ENCODE results near the gene FLNB. TPM values are rescaled to one million over a fixed set of nuclear protein-coding genes. Genes with fewer than 3 reads are reported as not detected.

The FLNB gene
- total RNA-seq, 1 experiment from 2014 or later = 580 TPM

- no TSS peak for BruUV-seq (replicated peaks)
- no peaks in the 10 kb centered on the region for H3K9me3 Mint-ChIP-seq (ENCODE audit: unreplicated experiment)
- H3K4me1 Mint-ChIP-seq (ENCODE audit: insufficient read depth, unreplicated experiment) = peaks cover 11% of the 10 kb centered on the region
- DNase-seq (ENCODE audit: unreplicated experiment) = no peak
- H3K27me3 Mint-ChIP-seq (ENCODE audit: insufficient read depth, unreplicated experiment) = no peaks in the 10 kb centered on the region
- H3K27ac Mint-ChIP-seq (ENCODE audit: low read depth, unreplicated experiment) = peak overlapping the region; percentile 16
- ChIA-PET CTCF (interaction anchor here (0.6 to 1.8 kb wide), 4 partner anchors 9 to 79 kb away, joined by 3 to 5 read pairs (median 4); no protein-coding TSS in a partner anchor), POLR2A (interaction anchor here (0.6 kb wide), 1 partner anchor 107 kb away, joined by 3 read pairs; no protein-coding TSS in a partner anchor)
- intact Hi-C loops (cut with micrococcal nuclease) = no loop called here
- TF ChIP-seq CTCF (IDR thresholded peaks at IDR 0.05; ENCODE audit: unreplicated experiment) = no peak
- no peak overlapping the region for H3K4me3 Mint-ChIP-seq (ENCODE audit: unreplicated experiment)
- peaks cover 90% of the 10 kb centered on the region for H3K36me3 Mint-ChIP-seq (ENCODE audit: insufficient read depth, unreplicated experiment)
Measured at GRCh38 chr3:58098531-58098930, 90.3 kb downstream of the FLNB start.

GRCh38 chr3:58099865-58100264, 91.6 kb downstream of the FLNB start:
- Mint-ChIP-seq H3K4me1 (ENCODE audit: insufficient read depth, unreplicated experiment) (peaks cover 6% of the 10 kb centered on the region), H3K27me3 (ENCODE audit: insufficient read depth, unreplicated experiment) (no peaks in the 10 kb centered on the region), H3K9me3 (ENCODE audit: unreplicated experiment) (no peaks in the 10 kb centered on the region), H3K36me3 (ENCODE audit: insufficient read depth, unreplicated experiment) (peaks cover 99% of the 10 kb centered on the region), H3K4me3 (ENCODE audit: unreplicated experiment) (no peak overlapping the region), H3K27ac (ENCODE audit: low read depth, unreplicated experiment) (peak overlapping the region; percentile 21)
- BruUV-seq (replicated peaks) = no TSS peak
- intact Hi-C loops (cut with micrococcal nuclease) = no loop called here
- ChIA-PET POLR2A (no interaction called here), CTCF (interaction anchor here (1.5 kb wide), 1 partner anchor 234 kb away, joined by 4 read pairs; no protein-coding TSS in a partner anchor)
- DNase-seq (ENCODE audit: unreplicated experiment) = no peak
- TF ChIP-seq CTCF (IDR thresholded peaks at IDR 0.05; ENCODE audit: unreplicated experiment) = no peak

- no peak for TF ChIP-seq CTCF (IDR thresholded peaks at IDR 0.05; ENCODE audit: unreplicated experiment)
- no peak overlapping the region for H3K4me3 Mint-ChIP-seq (ENCODE audit: unreplicated experiment)
- no peak overlapping the region for H3K27ac Mint-ChIP-seq (ENCODE audit: low read depth, unreplicated experiment)
- H3K4me1 Mint-ChIP-seq (ENCODE audit: insufficient read depth, unreplicated experiment) = no peaks in the 10 kb centered on the region
- H3K36me3 Mint-ChIP-seq (ENCODE audit: insufficient read depth, unreplicated experiment) = peaks cover 99% of the 10 kb centered on the region
- no peak for DNase-seq (ENCODE audit: unreplicated experiment)
- ChIA-PET CTCF (interaction anchor here (1.0 to 2.0 kb wide), 2 partner anchors 35 to 94 kb away, joined by 3 to 6 read pairs; partner anchors contain the start of gene FLNB), POLR2A (interaction anchor here (0.6 kb wide), 1 partner anchor 94 kb away, joined by 3 read pairs; no protein-coding TSS in a partner anchor)
- no peaks in the 10 kb centered on the region for H3K9me3 Mint-ChIP-seq (ENCODE audit: unreplicated experiment)
- no peaks in the 10 kb centered on the region for H3K27me3 Mint-ChIP-seq (ENCODE audit: insufficient read depth, unreplicated experiment)
- intact Hi-C loops (cut with micrococcal nuclease) = no loop called here
- BruUV-seq (replicated peaks) = no TSS peak
Measured at GRCh38 chr3:58101499-58102389, 93.5 kb downstream of the FLNB start.

- no TSS peak for BruUV-seq (replicated peaks)
- TF ChIP-seq CTCF (IDR thresholded peaks at IDR 0.05; ENCODE audit: unreplicated experiment) = no peak
- POLR2A ChIA-PET = interaction anchor here (0.6 kb wide), 1 partner anchor 95 kb away, joined by 3 read pairs; no protein-coding TSS in a partner anchor
- H3K4me1 Mint-ChIP-seq (ENCODE audit: insufficient read depth, unreplicated experiment) = no peaks in the 10 kb centered on the region
- intact Hi-C loops (cut with micrococcal nuclease) = no loop called here
- no peak for DNase-seq (ENCODE audit: unreplicated experiment)
- H3K27ac Mint-ChIP-seq (ENCODE audit: low read depth, unreplicated experiment) = no peak overlapping the region
- H3K27me3 Mint-ChIP-seq (ENCODE audit: insufficient read depth, unreplicated experiment) = no peaks in the 10 kb centered on the region
- peaks cover 99% of the 10 kb centered on the region for H3K36me3 Mint-ChIP-seq (ENCODE audit: insufficient read depth, unreplicated experiment)
- no peaks in the 10 kb centered on the region for H3K9me3 Mint-ChIP-seq (ENCODE audit: unreplicated experiment)
- CTCF ChIA-PET = interaction anchor here (1.0 to 2.0 kb wide), 2 partner anchors 34 to 95 kb away, joined by 3 to 6 read pairs; partner anchors contain the start of gene FLNB
- no peak overlapping the region for H3K4me3 Mint-ChIP-seq (ENCODE audit: unreplicated experiment)
Measured at GRCh38 chr3:58102390-58102750, 94.1 kb downstream of the FLNB start.
